Activated CD8-positive, alpha-beta memory T cell treated with anti-CD3 and anti-CD28 coated beads, Interleukin-2, amount 50 U/mL, for 1 hour (primary cell): Measurements from ENCODE around the gene SAFB2.

ENCODE experiments used
- DNase-seq: peaks from one replicate; pipeline ENCODE4 v3.0.0-alpha.2; 2020; ENCODE audit errors: extremely low read depth

The SAFB2 gene

GRCh38 chr19:5579697-5580096, 42.9 kb downstream of the SAFB2 start:
- DNase-seq, result no peak

GRCh38 chr19:5579286-5579685, 43.3 kb downstream of the SAFB2 start:
- DNase-seq, result no peak

GRCh38 chr19:5578097-5578846, 44.3 kb downstream of the SAFB2 start:
- DNase-seq, result peak; percentile 7

- no peak for DNase-seq
Measured at GRCh38 chr19:5575590-5575989, 47.0 kb downstream of the SAFB2 start.

- no peak for DNase-seq
Measured at GRCh38 chr19:5572556-5573286, 49.9 kb downstream of the SAFB2 start.

GRCh38 chr19:5571777-5572176, 50.8 kb downstream of the SAFB2 start:
- DNase-seq, result no peak

- no peak for DNase-seq
Measured at GRCh38 chr19:5567970-5568407, 54.6 kb downstream of the SAFB2 start.

- no peak for DNase-seq
Measured at GRCh38 chr19:5567360-5567969, 55.1 kb downstream of the SAFB2 start, which contains the start of gene TINCR. Gene TINCR, minus strand, starts transcription at chr19:5567953.

- no peak for DNase-seq
Measured at GRCh38 chr19:5564930-5565329, 57.6 kb downstream of the SAFB2 start.

- DNase-seq, result no peak
Measured at GRCh38 chr19:5563935-5564612, 58.5 kb downstream of the SAFB2 start.

- DNase-seq, result no peak
Measured at GRCh38 chr19:5563008-5563431, 59.6 kb downstream of the SAFB2 start.

GRCh38 chr19:5562280-5562679, 60.3 kb downstream of the SAFB2 start:
- no peak for DNase-seq

- DNase-seq, result no peak
Measured at GRCh38 chr19:5561559-5561958, 61.0 kb downstream of the SAFB2 start.

- no peak for DNase-seq
Measured at GRCh38 chr19:5560156-5560555, 62.4 kb downstream of the SAFB2 start.

GRCh38 chr19:5559804-5560133, 62.8 kb downstream of the SAFB2 start:
- no peak for DNase-seq

GRCh38 chr19:5558101-5558621, 64.4 kb downstream of the SAFB2 start:
- DNase-seq, result no peak

GRCh38 chr19:5557691-5558090, 64.9 kb downstream of the SAFB2 start:
- DNase-seq, result no peak

- DNase-seq, result no peak
Measured at GRCh38 chr19:5554828-5555227, 67.7 kb downstream of the SAFB2 start.

GRCh38 chr19:5553892-5554291, 68.7 kb downstream of the SAFB2 start:
- no peak for DNase-seq

GRCh38 chr19:5547881-5548280, 74.7 kb downstream of the SAFB2 start:
- no peak for DNase-seq

- no peak for DNase-seq
Measured at GRCh38 chr19:5545984-5546383, 76.6 kb downstream of the SAFB2 start.

- no peak for DNase-seq
Measured at GRCh38 chr19:5545051-5545450, 77.5 kb downstream of the SAFB2 start.
